GM23248 (cell line): ENCODE results near the gene FGGY. TPM values are rescaled to one million over a fixed set of nuclear protein-coding genes. Genes with fewer than 3 reads are reported as not detected.

Source experiments
- DNase-seq: peaks from one replicate; pipeline ENCODE4 v3.0.0-alpha.2; 2015
- H2AFZ ChIP-seq: fragments of 200-600 bp; sonication (generic); 2 replicates; pipeline ENCODE4 v1.6.1; 2016; ENCODE audit warnings: antibody characterized with exemption
- H3F3A ChIP-seq: fragments of 200-600 bp; sonication (generic); 2 replicates; pipeline ENCODE4 v1.6.1; 2016; ENCODE audit warnings: mild to moderate bottlenecking, antibody characterized with exemption, mixed run types; ENCODE audit not compliant: insufficient read depth
- H3K27ac ChIP-seq: fragments of 200-600 bp; sonication (generic); 2 replicates; pipeline ENCODE4 v1.5.1; 2016; ENCODE audit warnings: mild to moderate bottlenecking
- H3K27me3 ChIP-seq: fragments of 200-600 bp; sonication (generic); replicated peaks from 2 replicates; pipeline ENCODE4 v1.6.1; 2016; ENCODE audit warnings: mild to moderate bottlenecking; ENCODE audit not compliant: insufficient read depth
- H3K36me3 ChIP-seq: fragments of 200-600 bp; sonication (generic); 2 replicates; pipeline ENCODE4 v1.6.1; 2016; ENCODE audit warnings: low read depth, mild to moderate bottlenecking
- H3K4me1 ChIP-seq: fragments of 200-600 bp; sonication (generic); 2 replicates; pipeline ENCODE4 v1.6.1; 2016; ENCODE audit warnings: mild to moderate bottlenecking; ENCODE audit not compliant: insufficient read depth
- H3K4me2 ChIP-seq: fragments of 200-600 bp; sonication (generic); one replicate; pipeline ENCODE4 v1.6.1; 2016; ENCODE audit warnings: mild to moderate bottlenecking; ENCODE audit not compliant: unreplicated experiment
- H3K4me3 ChIP-seq: fragments of 200-600 bp; sonication (generic); 2 replicates; pipeline ENCODE4 v1.5.1; 2016; ENCODE audit warnings: mild to moderate bottlenecking
- H3K79me2 ChIP-seq: fragments of 200-600 bp; sonication (generic); 2 replicates; pipeline ENCODE4 v1.6.1; 2016; ENCODE audit warnings: mild to moderate bottlenecking; ENCODE audit not compliant: insufficient read depth
- H3K9ac ChIP-seq: fragments of 200-600 bp; sonication (generic); 2 replicates; pipeline ENCODE4 v1.6.1; 2016; ENCODE audit warnings: mild to moderate bottlenecking
- H3K9me2 ChIP-seq: fragments of 200-600 bp; sonication (generic); 2 replicates; pipeline ENCODE4 v1.6.1; 2016; ENCODE audit warnings: mixed run types, mild to moderate bottlenecking, moderate library complexity; ENCODE audit not compliant: insufficient read depth
- H3K9me3 ChIP-seq: fragments of 200-600 bp; sonication (generic); one replicate; pipeline ENCODE4 v1.6.1; 2017; ENCODE audit warnings: low read depth
- H4K20me1 ChIP-seq: fragments of 200-600 bp; sonication (generic); 2 replicates; pipeline ENCODE4 v1.6.0; 2016; ENCODE audit not compliant: insufficient read depth
- EZH2 ChIP-seq: fragments of 200-600 bp; sonication (generic); IDR thresholded peaks from 2 replicates; pipeline ENCODE4 v1.6.1; 2018; ENCODE audit warnings: antibody characterized with exemption, mild to moderate bottlenecking; ENCODE audit not compliant: insufficient read depth, poor library complexity, severe bottlenecking
- EZH2phosphoT487 ChIP-seq: fragments of 200-600 bp; sonication (generic); IDR thresholded peaks from 2 replicates; pipeline ENCODE4 v1.6.1; 2018; ENCODE audit warnings: antibody characterized with exemption, moderate library complexity, mild to moderate bottlenecking, low read depth; ENCODE audit not compliant: insufficient read depth
- WGBS, 2 experiments: methylation state at CpG; one replicate each; pipeline ENCODE4 v1.1.6; 2015 to 2017; ENCODE audit warnings: low lambda C conversion rate in 2 of 2, low coverage in 1 of 2; ENCODE audit errors: missing lambda C conversion rate in 2 of 2; 5-methylcytosine and 5-hydroxymethylcytosine counted together
- in situ Hi-C: fragments of 300-500 bp; cut with MboI; formaldehyde crosslinking; loops from 2 replicates; pipeline ENCODE4 v1.15.0; 2020
- polyA plus RNA-seq: library from polyadenylated mRNA; unstranded; fragments of >200 nt; fragmentation: Nextera tagmentation; extraction: Ambion mirVana; gene quantifications from 2 replicates; pipeline ENCODE4 v1.2.1, GENCODE V29; 2016
- total RNA-seq: library from RNA; depleted of rRNA; stranded (reverse); fragments of >200 nt; shearing (Covaris generic); gene quantifications from 2 replicates; pipeline ENCODE4 v1.2.3, GENCODE V29; 2014

The FGGY gene
- total and polyA plus RNA-seq, 2 experiments from 2014 or later, result 12.8 to 16.9 TPM

GRCh38 chr1:59751004-59751395 lies 454.1 kb downstream of the FGGY start:
- H3K9ac ChIP-seq, result no peak overlapping the region
- in situ Hi-C loops, result no loop called here
- H3K4me3 ChIP-seq, result no peak overlapping the region
- H3K27me3 ChIP-seq, result no peaks in the 10 kb centered on the region
- H3K36me3 ChIP-seq, result no peaks in the 10 kb centered on the region
- WGBS, 2 experiments, result 86 to 97% methylated on average over 2 of the region's 2 CpGs
- H4K20me1 ChIP-seq, result no peaks in the 10 kb centered on the region
- no peak overlapping the region for H2AFZ ChIP-seq
- no peak for TF ChIP-seq EZH2phosphoT487
- no peak for TF ChIP-seq EZH2
- peak overlapping the region; percentile 80; the same call in 1 of the 2 replicates for H3K27ac ChIP-seq
- H3F3A ChIP-seq, result peaks cover 12% of the 10 kb centered on the region; the same call in 1 of the 2 replicates
- no peak for DNase-seq
- peaks cover 33% of the 10 kb centered on the region for H3K4me1 ChIP-seq
- no peaks in the 10 kb centered on the region for H3K9me3 ChIP-seq
- no peaks in the 10 kb centered on the region for H3K79me2 ChIP-seq
- H3K9me2 ChIP-seq, result no peaks in the 10 kb centered on the region
- peak overlapping the region; percentile 26 for H3K4me2 ChIP-seq

DNA sequence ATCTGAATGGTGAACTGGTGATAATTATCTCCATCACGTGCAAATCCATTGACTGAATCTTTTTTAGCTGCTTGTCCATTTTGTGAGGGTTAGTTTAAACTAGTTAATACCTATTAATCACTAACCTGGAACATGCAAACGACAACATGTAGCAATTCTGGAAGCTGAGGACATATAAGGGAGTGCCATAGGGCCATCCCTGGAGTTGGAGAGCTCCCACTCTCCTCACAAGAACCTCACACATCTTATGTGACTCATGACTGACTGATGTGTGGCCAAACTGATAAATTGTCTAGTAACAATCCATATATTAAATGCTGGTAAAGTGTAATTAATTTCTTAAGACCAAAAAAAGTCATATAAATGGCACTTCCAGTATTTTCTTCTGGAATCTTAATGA lies 454.9 kb downstream of the FGGY start:
- WGBS, 2 experiments, result 52 to 61% methylated on average over 2 of the region's 2 CpGs
- Histone ChIP-seq H2AFZ (no peak overlapping the region), H3F3A (peaks cover 12% of the 10 kb centered on the region; the same call in 1 of the 2 replicates), H3K27me3 (no peaks in the 10 kb centered on the region), H3K9ac (no peak overlapping the region), H3K9me3 (no peaks in the 10 kb centered on the region), H3K79me2 (no peaks in the 10 kb centered on the region), H3K4me1 (peaks cover 33% of the 10 kb centered on the region), H4K20me1 (no peaks in the 10 kb centered on the region), H3K4me3 (no peak overlapping the region), H3K9me2 (no peaks in the 10 kb centered on the region), H3K27ac (no peak overlapping the region), H3K4me2 (no peak overlapping the region), H3K36me3 (no peaks in the 10 kb centered on the region)
- DNase-seq, result peak; percentile 39
- in situ Hi-C loops, result no loop called here
- TF ChIP-seq EZH2phosphoT487, result no peak
- no peak for TF ChIP-seq EZH2

GRCh38 chr1:59752556-59753414 lies 455.9 kb downstream of the FGGY start:
- Histone ChIP-seq H3K4me3 (no peak overlapping the region), H3K79me2 (no peaks in the 10 kb centered on the region), H2AFZ (0 out of 2 replicates have a peak overlapping the region, but pooled peaks have one; percentile 0), H3K9me2 (no peaks in the 10 kb centered on the region), H3K9ac (no peak overlapping the region), H3K27ac (no peak overlapping the region), H3F3A (peaks cover 12% of the 10 kb centered on the region; the same call in 1 of the 2 replicates), H4K20me1 (no peaks in the 10 kb centered on the region), H3K4me2 (no peak overlapping the region), H3K9me3 (no peaks in the 10 kb centered on the region), H3K27me3 (no peaks in the 10 kb centered on the region), H3K36me3 (no peaks in the 10 kb centered on the region), H3K4me1 (peaks cover 33% of the 10 kb centered on the region)
- TF ChIP-seq EZH2 (no peak), EZH2phosphoT487 (no peak)
- in situ Hi-C loops, result no loop called here
- DNase-seq, result no peak
- 42 to 44% methylated on average over 5 of the region's 5 CpGs for WGBS, 2 experiments

GRCh38 chr1:59755069-59755685 lies 458.3 kb downstream of the FGGY start:
- in situ Hi-C loops, result no loop called here
- Histone ChIP-seq H3F3A (peaks cover 12% of the 10 kb centered on the region; the same call in 1 of the 2 replicates), H3K4me1 (peaks cover 33% of the 10 kb centered on the region), H3K9me3 (no peaks in the 10 kb centered on the region), H3K9ac (no peak overlapping the region), H3K27me3 (no peaks in the 10 kb centered on the region), H3K9me2 (no peaks in the 10 kb centered on the region), H4K20me1 (no peaks in the 10 kb centered on the region), H3K27ac (no peak overlapping the region), H3K79me2 (no peaks in the 10 kb centered on the region), H3K4me3 (no peak overlapping the region), H3K4me2 (no peak overlapping the region), H3K36me3 (no peaks in the 10 kb centered on the region), H2AFZ (no peak overlapping the region)
- no peak for DNase-seq
- WGBS, 2 experiments, result 92 to 95% methylated on average over 9 of the region's 9 CpGs
- TF ChIP-seq EZH2phosphoT487, result no peak
- no peak for TF ChIP-seq EZH2
